GM18517 (cell line): ENCODE results near the gene MT1F.
"Not testable (repeated sequence)": the region's sequence is repeated elsewhere in the genome, so short reads cannot be mapped to it uniquely, and the experiment has no call there.

Source experiments
- ATAC-seq: cut with Tn5 transposase; IDR thresholded peaks from one replicate; pipeline ENCODE4 v1.9.1; 2021; ENCODE audit warnings: mild to moderate bottlenecking, moderate library complexity; ENCODE audit not compliant: unreplicated experiment

The MT1F gene

GRCh38 chr16:56657555-56658326 lies at the start of gene MT1F:
MT1F (plus strand) TSS chr16:56657959; CDS start chr16:56658059, 100 bp downstream.
- no peak for ATAC-seq

- peak; percentile 73 for ATAC-seq
Observed at GRCh38 chr16:56608043-56608875, 49.5 kb upstream of the MT1F start, which contains the start of gene MT2A. MT2A (plus strand) TSS chr16:56608584; CDS start chr16:56608656, 72 bp downstream.

- no peak for ATAC-seq
Observed at GRCh38 chr16:56608876-56609462, 48.8 kb upstream of the MT1F start.

- ATAC-seq = peak; percentile 30
Observed at GRCh38 chr16:56609463-56609921, 48.3 kb upstream of the MT1F start.

- peak; percentile 34 for ATAC-seq
Observed at GRCh38 chr16:56610017-56610608, 47.6 kb upstream of the MT1F start.

- no peak for ATAC-seq
Observed at GRCh38 chr16:56610609-56611111, 47.1 kb upstream of the MT1F start.

GRCh38 chr16:56611281-56611833 lies 46.4 kb upstream of the MT1F start:
- ATAC-seq = no peak

GRCh38 chr16:56613706-56614105 lies 44.1 kb upstream of the MT1F start:
- ATAC-seq = no peak

GRCh38 chr16:56614549-56614991 lies 43.2 kb upstream of the MT1F start:
- no peak for ATAC-seq

GRCh38 chr16:56615353-56615752 lies 42.4 kb upstream of the MT1F start:
- no peak for ATAC-seq

GRCh38 chr16:56616608-56617211 lies 41.0 kb upstream of the MT1F start:
- ATAC-seq = no peak

GRCh38 chr16:56617212-56618085 lies 40.3 kb upstream of the MT1F start:
- ATAC-seq = no peak

GRCh38 chr16:56618138-56618537 lies 39.6 kb upstream of the MT1F start:
- ATAC-seq = no peak

GRCh38 chr16:56620339-56620897 lies 37.3 kb upstream of the MT1F start:
- ATAC-seq = no peak

GRCh38 chr16:56621665-56622445 lies 35.9 kb upstream of the MT1F start:
- not testable (repeated sequence) for ATAC-seq

- not testable (repeated sequence) for ATAC-seq
Observed at GRCh38 chr16:56623184-56623583, 34.6 kb upstream of the MT1F start.

- ATAC-seq = no peak
Observed at GRCh38 chr16:56623637-56624036, 34.1 kb upstream of the MT1F start.
